ENCODE results near the gene TXNDC11.
A peak's percentile ranks its signal among the peaks of the same experiment; 100 is the strongest.

TXNDC11 gene

DNA sequence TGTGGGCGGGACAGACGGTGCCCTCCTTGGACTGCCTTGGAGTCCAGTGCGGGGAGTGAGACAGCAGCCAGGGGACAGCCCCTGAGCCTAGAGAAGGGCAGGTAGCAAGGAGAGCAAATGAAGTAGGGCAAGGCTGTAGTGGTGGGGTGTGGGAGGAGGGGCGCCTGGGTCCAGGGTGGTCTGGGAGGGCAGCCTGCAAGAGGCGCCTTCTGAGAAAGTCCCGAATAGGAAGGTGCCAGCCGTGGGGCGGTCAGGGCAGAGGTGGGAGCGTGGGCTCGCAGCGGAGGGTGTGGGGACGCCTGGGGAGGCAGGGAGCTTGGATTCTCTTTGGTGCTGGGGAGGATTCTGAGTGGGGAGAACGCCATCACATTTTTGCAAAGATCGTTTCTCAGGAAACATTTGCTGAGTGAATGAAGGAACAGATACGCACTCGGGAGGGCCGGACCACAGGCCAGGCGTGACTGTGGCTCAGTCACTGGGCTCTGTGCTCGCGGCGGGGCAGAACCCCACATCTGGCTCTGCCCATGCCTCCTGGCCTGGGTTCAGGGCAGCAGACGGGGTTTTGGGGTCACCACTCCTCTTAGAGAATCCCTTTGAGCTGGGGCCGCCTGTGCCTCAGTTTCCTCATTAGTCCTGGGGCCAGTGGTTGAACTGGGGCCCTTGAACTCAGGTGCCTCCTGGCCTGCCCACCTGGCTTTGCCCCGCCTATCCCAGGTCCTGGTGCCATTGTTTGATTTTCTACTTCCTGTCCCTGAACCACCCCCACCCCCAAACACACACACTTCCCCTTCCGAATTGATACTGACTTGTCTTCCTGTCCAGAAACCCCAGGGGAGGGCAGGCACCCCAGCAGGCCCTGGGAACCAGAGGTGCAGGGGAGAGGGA lies 70.2 kb downstream of the TXNDC11 start:
- peak; percentile 51 for DNase-seq

DNA sequence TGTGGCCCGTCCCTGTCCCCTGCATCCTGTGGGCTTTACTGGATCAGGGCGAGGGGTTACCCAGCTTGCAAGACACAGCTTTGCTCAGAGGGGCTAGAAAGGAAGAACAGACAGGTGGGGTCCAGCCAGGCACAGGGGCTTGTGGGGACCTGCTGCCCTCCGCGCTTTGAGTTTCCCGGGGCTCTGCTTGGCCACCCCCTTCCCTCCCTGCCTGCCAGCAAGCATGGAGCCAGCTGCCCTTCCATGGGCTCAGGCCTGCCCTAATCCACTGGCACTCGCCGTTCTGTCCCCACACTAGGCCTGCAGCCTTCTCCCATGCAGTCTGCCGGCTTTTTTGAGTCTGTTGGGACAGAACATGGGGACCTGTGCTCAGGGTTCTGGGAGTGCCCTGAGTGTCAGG lies 71.0 kb downstream of the TXNDC11 start:
- DNase-seq, result no peak

DNA sequence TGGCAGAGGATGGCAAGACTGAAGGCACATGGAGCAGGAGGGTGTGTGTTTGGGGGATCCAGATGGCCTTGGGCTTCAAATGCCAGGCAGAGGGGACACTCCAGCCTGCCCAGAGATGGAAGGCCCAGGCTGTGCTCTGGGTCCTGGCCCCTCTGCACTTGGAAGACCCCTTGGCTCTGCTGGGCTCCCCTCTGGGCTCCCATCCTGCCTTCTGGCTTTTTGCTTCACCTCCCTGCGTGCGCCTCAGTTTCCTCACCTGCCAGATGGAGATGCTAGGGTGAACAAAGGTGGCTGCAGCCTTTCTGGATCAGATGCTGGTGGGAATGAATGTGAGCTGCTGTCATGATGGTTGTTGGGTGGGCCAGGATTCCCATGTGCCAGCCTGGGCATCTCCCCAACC lies 71.4 kb downstream of the TXNDC11 start:
- DNase-seq, result no peak

DNA sequence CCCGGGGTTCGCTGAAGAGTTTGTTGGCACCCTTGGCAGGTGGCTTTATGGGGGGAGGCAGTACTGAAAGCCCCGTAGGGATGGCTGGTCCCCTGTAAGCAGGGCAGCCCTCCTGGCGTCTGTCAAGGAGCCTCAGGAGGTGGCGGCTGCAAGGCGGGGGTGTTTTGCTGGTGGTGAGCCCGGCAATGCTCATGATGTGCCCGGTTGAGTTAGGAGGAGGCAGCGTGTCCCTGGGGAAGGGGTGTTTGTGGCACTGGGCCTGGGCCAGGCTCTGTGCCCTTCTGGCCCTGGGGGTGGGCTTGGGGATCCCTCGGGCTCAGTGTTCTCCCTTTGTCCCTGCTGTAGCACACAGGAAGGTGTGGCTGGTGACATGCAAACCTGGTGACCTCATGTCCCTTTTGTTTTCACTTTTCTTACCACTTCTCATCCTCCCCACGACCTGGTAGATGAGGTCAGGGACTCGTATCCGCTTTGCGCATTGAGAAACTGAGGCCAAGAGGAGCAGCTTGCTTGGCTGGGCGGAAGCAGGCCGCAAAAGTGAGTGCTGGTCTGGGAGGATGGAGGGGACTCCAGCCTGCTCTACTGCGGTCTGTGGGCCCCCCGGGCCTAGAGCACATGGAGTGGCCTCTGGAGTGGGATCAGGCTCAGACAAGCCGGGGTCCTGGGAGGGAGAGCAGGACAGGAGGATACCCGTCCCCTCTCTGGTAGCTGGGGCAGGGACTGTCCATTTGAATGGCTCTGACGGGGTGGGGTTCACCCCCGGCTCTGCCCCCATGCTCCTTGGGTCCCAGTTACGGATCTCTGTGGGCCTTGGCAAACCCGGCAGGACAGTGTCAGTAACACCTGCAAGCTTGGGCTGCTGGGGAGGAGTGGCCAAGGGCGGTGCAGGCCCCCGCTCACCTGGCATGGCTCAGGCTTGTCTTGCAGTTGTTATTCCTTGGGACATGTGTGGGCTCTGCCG lies 72.2 kb downstream of the TXNDC11 start:
- DNase-seq, result peak; percentile 41

DNA sequence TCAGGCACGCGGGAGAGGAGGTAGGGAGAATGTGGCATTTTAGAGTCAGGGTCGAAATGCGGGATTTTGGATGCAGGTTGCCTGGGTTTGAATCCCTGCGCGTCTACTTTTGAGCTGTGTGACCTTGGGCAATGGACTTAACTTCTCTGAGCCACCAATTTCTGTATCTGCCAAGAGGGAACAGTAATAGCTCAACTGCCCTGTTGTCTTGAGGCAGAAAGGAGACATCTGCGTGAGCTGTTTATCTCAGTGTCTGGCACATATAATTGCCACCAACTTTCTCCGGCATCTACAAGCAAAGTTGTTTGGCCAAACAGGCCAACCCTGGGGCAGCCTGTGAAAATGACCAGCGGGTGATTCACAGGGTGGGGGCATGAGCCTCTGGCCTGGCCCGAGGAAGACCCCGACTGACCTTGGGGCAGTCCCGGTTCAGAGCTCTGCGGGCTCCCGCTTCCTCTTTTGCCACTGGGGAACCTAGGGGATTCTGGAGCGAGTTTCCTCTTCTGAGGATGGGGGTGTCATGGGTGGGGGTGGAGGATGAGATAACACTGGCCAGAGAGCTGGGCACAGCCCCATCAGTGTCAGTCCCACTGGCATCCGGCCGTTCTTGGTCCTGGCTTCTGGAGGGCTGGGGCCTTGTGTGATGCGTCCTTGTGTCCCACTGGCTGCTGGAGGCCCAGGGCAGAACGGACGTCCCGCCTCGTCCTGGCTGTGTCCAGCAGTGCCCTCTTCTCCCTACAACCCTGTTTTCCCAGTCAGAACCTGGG lies 73.1 kb downstream of the TXNDC11 start:
- DNase-seq, result no peak

DNA sequence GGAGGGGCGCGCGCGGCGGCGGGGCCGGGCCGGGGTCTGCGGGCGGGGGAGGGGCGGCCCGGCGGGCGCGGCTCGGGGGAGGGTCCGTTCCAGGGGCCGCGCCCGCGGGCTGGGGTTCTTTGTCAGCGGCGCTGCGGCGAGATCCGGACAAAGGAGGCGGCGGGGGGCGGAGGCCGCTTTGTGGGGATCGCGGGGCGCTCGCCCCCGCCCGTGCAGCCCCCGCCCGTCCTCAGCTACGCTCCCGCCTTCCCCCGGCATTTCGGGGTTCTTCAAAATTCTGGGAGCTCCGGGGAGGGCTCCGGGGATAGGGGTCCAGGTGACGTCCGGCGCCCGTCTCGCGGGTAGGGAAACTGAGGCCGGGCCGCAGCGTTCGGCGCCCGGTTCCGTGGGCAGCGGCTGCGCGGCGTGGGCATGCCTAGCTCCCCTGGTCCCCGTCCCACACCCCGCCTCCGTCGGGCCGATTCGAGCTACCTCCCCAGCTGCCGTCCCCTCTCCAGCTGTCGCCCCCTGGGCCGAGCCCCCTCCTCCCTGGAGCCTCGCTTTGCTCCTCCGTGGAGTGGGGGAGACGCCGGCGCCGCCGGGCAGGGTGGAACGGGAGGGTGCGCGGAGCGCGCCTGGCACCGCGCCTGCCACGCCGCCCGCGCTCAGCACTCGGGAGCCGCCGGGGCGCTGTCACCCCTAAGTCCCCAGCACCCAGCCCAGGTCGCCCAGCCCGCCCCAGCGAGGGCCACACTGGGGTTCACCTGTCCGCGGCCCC lies 73.9 kb downstream of the TXNDC11 start:
- DNase-seq, result peak; percentile 32

DNA sequence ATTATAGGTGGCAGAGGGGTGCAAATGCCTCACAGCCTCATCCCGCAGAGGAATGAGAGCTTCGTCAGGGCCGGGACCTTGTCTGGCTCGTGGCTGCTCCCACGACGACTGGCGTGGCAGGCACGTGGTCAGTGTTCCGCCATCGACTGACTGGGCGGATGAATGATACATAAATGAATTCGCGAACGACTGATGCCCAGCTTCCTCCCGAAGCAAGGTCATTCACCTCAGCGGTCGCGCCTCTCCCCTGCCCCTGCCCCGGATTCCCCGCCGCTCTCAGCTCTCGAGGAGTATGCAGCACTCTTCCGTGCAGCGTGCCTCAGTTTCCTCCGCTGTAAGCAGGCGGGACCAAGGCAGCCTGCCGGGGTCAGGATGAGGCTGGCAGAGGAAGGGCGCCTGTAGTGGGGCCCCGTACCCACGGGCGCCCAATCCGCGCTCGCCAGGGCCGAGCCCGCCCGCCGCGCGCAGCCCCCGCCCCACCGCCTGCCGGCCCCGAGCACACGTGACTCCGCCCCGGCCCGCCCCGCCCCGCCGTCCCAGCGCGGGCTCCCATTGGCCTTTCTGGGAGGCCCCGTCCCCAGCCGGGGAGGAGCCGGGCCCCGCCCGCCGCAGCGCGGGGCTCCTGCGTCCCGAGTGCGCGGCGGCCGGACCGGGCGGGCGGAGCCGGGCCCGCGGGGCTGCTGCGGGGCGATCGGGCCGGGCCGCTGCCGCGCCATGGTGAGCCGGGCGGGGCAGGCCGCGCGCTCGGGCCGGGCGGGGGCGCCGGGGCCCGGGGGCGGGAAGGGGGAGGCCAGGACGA lies 74.6 kb downstream of the TXNDC11 start, which contains the start of gene SNN:
Gene SNN, plus strand, starts transcription at position 632 of the 799 bp plus-strand sequence. CDS start 7,605 bp downstream, outside the sequence.
- peak; percentile 89 for DNase-seq

DNA sequence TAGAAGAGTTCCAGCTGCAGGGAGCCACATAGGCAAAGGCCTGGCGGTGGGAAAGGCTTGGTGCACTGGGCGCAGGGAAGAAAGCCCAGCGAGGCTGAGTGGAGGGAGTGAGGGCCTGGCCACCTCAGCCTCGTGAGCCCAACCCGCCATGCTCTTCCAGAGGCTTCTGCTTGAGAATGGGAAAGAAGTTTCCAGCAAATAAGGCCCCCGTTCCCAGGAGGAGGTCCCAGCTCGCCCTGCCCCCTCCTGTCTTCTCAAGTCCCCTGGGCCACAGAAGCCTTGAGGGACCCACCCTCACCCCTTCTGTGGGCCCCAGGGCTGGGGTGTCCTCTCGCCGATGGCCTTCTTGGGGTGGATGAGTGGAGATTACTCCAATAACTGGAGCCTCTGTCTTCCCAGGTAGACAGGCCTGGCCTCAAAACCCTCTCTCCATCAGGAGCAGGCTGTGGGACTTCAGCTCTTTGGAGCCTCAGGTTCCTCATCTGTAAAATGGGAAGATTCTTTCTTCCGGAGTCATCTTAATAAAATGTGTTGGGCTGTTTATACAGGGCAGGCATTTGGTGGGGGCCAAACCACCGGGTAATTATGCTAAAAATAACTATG lies 75.3 kb downstream of the TXNDC11 start:
- no peak for DNase-seq

DNA sequence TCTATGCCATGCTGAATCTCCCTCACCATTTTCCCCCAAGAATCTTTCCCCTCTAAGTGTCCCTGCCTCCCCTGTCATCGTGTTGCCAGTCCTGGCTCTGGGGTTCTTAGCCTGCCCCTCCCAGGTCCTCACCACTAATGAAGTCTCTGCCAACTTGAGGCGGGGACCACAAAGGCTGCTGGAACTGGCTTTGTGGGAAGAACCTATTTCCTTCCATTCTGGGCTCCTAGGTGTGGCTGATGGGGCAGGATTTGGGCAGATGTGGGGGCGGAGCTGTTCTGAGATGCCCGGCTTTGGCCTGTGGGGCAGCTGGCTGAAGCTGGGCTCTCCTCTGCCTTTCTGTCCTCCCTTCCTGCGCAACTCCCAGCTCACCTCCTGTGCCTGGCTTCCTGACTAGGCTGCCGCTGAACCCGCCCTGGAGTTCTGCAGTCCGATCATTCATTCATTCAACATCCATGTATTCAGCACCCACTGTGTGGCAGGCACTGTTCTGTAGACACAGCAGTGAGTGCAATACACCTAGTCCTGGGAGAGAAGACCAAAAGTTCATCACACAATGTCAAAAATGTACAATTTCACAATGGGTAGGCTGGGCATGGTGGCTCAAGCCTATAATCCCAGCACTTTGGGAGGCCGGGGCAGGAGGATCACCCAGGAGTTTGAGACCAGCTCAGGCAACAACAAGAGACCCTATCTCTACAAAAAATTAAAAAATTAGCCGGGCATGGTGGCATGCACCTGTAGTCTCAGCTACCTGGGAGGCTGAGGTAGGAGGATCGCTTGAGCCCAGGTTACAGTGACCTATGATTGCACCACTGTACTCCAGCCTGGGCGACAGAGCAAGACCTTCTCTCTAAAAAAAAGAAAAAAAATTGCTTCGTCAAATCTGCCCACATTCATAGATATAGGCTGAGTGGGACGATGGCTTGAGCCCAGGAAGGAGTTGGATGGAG lies 76.3 kb downstream of the TXNDC11 start:
- DNase-seq, result no peak

DNA sequence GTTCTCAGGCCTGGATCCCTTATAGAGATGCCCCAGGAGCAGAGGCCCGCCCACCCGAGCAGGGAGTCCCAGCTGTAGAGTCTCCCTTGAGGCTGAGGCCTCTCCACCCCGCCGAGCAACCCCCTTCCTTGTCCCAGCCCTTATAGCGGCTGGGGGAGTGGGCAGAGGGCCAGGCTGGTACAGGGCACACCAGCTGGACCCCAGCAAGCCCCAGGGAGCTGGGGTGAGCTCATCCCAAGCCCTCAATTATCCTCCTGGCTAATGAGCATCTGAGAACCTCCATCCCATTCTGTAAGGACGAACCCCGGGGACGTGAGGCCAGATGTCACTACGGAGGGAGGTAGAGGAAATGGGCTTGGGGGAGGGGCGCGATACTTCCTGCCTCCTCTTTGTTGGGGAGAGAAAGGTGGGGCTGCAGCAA lies 77.6 kb downstream of the TXNDC11 start:
- DNase-seq, result peak; percentile 37

DNA sequence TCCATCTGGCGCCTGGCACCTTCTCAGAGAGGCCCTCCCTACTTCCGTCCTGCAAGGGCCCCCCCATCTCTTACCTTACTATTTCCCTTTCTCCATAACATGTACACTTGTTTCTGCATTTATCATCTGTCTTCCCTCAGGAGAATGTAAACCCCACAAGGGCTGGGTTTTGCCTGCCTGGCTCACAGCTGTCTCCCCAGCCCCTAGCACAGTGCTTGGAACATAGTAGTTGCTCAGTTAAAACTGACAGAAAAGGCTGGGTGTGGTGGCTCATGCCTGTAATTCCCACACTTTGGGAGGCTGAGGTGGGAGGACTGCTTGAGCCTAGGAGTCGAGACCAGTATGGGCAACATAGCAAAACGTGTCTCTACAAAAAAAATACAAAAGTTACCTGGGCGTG lies 80.1 kb downstream of the TXNDC11 start:
- DNase-seq, result no peak

DNA sequence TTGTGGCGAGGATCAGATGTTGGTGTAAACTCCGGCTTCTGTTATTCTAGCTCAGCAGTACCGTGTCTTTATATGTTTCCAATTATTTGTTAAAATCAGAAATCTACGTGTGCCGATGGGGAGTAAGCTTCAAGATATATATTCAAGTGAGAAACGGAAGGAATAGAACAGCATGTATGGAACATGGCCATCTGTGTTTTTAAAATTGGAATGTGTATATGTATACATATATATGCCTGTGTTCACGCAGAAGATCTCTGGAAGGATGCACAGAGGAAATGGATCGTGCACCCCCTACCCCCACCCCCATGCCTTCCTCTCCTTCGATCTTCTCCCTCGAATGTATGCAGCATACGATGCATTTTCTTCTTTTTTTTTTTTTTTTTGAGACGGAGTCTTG lies 82.1 kb downstream of the TXNDC11 start:
- DNase-seq, result no peak

DNA sequence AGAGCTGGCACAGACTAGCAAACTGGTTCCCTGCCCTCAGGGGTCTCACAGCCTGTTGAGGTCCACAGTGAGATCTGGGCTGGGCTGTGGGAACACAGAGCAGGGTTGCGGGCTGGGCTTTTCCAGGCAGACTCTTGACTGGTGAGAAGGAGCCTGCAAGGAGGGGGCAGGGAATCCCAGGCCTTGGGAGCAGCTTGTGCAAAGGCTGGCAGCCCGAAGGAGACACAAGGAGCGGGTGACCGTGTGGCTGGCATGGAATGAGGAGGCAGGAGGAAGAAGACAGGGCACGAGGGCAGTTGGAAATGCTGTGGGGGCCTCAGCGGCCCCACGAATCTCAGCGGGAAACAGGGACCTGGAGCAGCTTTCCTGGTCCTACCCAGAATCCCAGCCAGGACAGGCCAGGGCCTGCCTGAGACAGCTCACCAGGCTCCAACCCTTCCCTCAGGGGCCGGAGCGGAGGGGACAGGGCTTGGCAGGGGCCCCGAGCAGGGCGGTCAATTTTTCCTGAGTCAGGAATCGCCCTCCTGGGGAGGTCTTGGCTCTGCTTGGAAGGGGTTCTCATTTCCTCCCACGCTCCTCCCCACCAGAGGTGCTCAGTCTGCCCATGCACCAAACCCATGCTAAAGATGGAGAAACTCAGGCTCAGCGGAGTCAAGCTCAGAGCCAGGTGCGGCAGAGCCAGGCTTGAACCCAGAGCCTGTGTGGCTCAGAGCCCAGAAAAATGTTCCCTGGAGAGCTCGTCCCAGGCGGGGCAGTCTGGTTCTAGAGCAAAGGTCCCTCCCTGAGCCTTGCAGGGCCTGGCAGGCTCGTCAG lies 83.6 kb downstream of the TXNDC11 start:
- DNase-seq, result no peak

DNA sequence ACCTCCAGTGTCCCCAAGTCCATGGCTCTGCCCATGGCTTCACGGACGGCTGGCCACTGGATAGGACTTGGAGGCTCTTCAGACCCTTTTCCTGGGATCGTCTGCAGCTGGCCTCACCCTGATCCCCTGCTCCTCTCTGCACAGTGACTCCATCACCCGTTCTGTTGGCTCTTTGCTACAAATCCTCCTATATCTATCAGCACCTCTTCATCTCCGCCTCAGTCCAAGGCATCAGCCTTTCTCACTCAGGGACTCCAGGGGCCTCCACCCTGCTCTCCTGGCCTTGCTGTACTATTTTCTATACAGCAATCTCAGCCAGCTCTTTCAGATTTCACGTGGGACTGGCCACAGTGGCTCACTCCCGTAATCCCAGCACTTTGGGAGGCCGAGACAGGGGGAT lies 85.1 kb downstream of the TXNDC11 start:
- DNase-seq, result no peak

DNA sequence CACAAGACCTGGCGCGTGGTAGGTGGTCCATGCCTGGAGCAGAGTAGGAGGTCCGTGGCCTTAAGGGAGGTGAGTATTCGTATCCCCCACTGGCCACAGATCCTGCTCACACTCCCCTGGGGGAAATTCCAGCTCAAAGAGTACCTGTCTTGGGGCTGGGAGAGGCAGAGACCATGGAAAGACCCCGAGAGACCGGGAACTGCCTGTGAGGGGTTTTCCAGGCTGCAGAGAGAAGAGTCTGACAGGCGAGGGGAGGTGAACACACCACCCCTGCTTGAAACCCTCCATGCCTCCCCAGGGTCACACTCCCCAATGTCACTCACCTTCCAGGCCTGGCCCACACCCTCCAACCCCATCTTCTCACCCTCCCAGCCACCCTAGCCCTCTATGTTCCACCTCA lies 87.0 kb downstream of the TXNDC11 start:
- no peak for DNase-seq

DNA sequence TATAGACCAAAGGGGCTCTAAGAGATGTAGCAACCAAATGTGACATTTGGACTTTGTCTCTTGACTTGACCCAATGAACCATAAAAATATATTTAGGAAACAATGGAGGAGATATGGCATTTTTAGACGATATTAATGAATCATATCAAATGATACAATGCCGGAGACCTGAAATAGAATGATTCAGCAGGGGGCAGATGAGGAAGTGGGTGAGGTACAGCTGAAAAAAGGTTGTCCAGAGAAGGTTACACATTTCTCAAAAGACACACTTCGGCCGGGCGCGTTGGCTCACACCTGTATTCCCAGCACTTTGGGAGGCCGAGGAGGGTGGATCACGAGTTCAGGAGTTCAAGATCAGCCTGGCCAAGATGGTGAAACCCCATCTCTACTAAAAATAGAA lies 90.9 kb downstream of the TXNDC11 start:
- no peak for DNase-seq

DNA sequence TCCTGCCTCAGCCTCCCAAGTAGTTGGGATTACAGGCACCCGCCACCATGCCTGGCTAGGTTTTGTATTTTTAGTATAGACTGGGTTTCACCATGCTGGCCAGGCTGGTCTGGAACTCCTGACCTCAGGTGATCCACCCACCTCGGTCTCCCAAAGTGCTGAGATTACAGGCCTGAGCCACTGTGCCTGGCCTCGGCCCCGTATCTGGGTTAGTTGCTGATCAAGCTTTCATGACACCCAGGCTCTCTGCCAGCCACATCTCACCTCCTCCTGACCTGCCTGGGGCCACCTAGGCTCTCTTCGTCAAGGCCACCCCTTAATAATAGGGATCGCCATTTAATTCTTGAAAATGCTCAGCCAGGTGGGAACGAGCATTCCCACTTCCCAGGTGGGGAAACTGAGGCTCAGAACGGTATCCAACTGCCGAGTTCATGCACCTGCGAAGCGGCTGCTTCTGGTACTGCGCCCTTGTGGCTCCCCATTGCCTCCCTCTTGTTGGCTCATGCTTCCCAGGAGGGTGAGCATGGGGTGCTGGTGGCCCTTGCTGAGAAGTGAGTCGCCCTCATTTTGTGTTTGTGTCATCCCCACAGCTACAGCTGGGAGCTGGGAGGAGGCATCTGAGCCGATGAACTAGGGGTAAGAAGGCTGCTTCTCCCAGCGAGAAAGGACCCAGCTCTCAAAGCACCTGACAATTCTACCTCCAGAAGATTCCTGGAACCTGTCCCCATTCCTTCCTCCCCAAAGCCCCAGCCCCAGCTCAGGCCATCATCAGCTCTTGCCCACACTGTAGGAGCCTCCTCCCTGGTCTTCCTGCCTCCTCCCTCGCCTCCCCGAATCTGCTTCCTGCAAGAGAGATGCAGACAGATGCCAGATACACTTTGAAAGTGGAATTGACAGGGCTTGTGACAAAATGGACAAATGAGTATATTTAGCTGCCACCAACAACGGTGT lies 91.7 kb downstream of the TXNDC11 start:
- DNase-seq, result no peak

Data from CD4-positive, alpha-beta T cell treated with Interleukin-12 subunit alpha and Interleukin-12 subunit beta, for 1 hour (primary cell).